Measurements from ENCODE around the gene DECR2.
"Not testable (repeated sequence)": the region's sequence is repeated elsewhere in the genome, so short reads cannot be mapped to it uniquely, and the experiment has no call there.

The DECR2 gene

DNA sequence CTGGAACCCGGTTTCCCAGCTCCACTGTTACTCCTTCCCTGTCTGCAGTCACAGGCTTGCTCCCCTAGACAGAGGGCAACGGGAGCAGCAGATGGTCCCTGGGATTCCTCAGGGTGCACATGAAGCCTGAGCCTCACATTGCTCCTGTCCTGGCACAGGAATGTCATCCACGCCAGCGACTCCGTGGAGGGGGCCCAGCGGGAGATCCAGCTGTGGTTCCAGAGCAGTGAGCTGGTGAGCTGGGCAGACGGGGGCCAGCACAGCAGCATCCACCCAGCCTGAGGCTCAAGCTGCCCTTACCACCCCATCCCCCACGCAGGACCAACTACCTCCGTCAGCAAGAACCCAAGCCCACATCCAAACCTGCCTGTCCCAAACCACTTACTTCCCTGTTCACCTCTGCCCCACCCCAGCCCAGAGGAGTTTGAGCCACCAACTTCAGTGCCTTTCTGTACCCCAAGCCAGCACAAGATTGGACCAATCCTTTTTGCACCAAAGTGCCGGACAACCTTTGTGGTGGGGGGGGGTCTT, 1.6 kb upstream of the DECR2 start:
- no peak for DNase-seq

DNA sequence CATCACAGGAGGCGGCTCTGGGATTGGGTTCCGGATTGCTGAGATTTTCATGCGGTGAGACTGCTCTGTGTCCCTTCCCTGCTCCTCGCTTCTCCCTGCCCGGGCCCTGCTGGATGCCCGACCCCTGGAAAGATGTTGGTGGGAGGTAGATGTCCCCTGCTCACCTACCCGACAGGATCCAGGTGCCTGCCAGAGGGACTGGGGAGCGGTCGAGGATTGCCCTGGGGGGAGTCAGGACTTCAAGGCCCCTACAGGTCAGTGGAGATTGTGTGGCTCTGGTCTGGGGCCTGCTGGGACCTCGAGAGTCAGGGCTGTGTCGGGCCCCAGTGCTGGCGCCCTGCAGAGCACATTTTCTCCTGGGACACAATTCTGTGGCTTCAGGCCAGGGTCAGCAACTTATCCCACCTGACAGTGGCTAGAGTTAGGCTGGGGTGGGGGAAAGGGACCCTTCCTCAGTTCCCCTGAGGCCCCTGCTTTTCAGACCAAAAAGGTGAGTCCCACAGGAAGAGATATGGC, 3.3 kb downstream of the DECR2 start:
- no peak for DNase-seq

DNA sequence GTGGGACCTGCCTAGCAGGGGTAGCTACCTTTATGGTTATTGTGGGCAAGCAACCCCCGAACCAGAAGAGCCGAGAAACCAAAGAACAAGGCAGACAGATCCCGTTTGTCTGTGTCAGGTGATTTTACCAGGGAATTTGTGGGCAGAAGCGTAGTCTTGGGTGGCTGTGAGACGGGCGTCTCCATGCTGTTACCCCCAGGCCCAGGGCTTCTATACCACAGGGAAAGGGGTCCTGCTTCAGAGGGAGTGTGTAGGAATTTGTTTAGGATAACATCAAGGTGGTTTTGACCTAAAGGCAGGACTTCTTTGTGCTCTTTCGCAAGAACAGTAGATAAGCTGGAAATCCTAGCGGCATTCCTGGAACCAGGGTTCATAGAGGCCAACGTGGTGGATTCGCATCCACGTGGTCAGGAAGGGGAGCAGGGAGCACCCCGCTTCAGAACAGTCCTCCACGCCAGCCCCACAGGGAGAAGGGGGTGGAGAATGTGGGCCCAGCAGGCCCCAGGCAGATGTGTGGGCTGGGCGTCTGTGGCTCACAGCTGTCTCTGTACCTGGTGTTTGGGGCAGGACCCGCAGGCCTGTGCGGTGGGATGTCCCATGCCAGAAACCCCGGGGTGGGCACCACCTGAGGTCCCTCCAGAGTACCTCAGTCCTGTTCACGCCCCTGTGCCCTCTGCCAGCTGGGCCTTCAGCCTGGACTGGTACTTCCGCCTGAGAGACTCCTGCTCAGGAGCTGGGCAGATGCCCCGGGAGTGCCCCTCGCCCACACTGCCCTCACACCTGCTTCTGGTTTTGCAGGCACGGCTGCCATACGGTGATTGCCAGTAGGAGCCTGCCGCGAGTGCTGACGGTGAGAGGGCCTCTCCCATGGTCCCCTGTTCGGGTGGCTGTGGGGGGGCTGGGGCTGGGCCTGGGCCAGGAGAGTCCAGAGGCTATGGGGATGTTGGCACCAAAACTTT, 4.1 kb downstream of the DECR2 start:
- DNase-seq: no peak

DNA sequence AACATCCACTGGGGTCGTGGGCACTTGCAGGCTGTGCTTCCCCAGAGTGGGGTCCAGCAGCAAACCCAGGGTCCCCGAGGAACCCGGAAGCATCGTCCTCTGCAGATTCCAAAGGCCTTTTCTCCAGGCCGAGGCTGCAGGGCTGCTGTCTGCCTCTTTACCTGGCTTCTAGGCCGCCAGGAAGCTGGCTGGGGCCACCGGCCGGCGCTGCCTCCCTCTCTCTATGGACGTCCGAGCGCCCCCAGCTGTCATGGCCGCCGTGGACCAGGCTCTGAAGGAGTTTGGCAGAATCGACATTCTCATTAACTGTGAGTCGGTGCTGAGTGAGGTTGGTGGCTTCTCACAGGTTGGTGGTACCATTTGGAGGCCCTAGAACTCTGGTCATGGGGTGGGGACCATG, 5.6 kb downstream of the DECR2 start:
- DNase-seq: no peak

DNA sequence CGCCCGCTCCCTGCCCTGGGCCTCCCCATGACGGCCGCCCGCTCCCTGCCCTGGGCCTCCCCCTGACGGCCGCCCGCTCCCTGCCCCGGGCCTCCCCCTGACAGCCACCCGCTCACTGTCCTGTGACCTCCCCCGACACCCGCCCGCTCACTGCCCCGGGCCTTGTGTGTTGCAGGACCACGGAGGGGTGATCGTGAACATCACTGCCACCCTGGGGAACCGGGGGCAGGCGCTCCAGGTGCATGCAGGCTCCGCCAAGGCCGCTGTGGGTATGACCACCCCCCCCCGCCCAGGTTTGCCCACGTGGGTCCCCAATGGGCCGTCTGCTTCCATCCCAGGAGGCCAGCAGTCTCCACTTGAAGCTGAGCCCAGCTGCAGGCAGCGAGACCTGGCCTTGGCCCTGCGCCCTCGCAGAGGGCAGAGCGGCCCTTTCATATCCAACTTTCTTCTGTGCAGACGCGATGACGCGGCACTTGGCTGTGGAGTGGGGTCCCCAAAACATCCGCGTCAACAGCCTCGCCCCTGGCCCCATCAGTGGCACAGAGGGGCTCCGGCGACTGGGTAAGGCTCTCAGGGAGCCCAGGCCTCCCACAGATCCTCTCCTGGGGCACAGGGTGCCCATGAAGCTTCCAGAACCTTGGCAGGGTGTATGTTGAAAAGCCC, 9.0 kb downstream of the DECR2 start:
- no peak for DNase-seq

DNA sequence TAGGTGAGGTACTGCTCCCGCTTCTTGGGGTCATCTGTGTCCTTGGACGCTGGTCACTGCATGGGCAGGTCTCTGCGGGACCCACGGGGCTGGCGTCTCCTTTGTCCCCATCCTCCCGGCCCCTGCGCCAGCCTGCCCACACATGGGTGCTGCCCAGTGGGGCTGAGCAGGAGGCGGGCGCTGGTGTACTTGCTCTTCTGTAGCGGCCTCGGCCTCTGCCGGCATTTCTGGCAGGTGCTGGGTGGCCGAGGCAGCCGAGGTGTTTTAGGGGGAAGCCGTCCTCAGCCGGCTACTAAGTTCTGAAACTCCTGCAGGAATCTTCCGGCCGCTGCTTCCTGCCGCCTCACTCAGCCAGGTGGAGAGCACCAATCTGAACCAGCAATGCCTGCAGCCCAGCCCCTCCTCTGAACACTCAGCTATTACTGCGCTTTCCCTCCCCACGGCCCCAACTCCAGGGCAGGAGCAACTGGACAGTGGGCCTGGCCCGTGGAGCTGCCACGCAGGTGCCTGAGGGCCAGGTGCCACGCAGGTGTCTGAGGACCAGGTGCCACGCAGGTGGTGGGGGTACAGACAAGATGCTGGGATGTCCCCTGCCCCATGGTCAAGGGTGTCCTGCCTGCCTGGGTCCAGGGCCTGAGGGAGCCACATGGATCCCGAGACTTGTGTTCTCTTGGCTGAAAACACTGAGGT, 10.0 kb downstream of the DECR2 start:
- no peak for DNase-seq

DNA sequence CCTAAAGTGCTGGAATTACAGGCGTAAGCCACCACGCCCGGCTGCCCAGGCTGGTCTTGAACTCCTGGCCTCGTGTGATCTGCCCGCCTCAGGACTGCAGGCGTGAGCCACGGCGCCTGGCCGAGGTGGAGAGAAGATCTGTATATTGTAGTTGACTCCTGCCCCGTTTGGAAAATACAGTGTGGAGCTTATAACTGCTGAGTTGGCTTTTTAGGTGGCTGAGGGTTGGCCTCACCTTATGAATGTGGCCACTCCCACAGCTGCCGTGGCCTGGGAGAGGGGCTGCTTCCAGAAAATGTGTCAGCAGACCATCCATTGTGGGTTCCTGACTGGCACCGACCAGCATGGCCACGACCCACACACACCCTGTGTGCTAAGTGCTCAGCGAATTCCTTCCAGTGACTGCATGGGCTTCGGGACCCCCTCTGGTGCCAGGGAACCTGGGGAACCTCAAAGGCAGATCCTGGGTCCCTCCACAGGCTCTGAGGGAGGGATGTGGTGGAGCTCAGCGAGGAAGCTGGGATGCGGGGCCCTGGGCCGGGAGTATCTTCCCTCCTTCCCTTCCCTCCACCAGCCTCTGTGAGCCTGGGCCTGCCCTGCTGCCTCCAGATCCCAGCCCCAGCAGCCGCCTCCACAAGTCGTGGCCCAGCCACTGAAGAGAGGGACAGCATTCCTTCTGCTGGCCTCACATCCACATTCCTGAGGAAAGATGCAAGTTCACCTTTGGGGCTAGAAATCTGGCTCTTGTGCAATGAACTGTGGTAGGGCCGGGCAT, 12.9 kb downstream of the DECR2 start:
- DNase-seq: no peak

DNA sequence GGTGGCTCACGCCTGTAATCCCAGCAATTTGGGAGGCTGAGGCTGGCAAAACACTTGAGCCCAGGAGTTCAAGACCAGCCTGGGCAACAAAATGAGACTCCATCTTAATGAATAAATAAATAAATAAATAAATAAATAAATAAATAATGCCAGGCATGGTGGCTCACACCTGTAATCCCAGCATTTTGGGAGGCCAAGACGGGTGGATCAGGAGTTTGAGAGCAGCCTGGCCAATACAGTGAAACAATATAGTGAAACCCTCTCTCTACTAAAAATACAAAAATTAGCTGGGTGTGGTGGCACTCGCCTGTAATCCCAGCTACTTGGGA, 13.4 kb downstream of the DECR2 start:
- not testable (repeated sequence) for DNase-seq

DNA sequence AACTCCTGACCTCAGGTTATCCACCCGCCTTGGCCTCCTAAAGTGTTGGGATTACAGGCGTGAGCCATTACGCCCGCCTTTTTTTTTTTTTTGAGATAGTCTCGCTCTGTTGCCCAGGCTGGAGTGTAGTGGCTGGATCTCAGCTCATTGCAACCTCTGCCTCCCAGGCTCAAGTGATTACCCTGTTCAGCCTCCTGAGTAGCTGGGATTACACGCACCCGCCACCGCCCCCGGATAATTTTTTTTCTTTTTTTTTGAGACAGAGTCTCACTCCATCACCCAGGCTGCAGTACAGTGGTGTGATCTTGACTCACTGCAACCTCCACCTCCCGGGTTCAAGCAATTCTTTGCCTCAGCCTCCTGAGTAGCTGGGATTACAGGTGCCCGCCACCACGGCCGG, 20.5 kb downstream of the DECR2 start:
- not testable (repeated sequence) for DNase-seq

DNA sequence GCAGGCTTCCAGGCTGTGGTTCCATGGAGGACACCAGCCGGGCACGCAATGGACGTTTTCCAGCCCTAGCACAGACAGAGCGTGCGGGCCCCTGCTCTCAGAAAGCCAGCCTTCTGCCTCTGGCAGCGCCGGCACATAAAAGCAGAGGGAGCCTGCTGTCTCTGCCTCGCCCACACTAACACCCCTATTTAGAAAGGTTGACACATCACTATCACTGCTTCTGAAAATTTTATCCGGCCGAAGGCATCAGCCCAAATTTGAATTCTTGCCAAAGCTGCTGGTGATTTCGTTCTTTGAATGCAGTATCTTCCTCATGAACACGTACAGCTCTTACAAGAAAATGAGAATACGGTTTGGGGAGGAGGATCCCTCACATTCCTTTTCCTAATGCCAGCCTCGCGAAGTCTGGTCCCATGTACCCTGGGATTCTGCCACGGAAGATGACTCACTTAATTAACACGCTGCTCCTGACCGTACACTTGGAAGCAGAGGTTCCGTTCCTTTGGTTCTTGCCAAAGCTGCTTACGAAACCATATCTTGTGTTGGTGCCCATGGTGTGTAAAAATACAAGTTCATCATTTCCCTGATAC, 22.4 kb downstream of the DECR2 start:
- peak; percentile 95 for DNase-seq

DNA sequence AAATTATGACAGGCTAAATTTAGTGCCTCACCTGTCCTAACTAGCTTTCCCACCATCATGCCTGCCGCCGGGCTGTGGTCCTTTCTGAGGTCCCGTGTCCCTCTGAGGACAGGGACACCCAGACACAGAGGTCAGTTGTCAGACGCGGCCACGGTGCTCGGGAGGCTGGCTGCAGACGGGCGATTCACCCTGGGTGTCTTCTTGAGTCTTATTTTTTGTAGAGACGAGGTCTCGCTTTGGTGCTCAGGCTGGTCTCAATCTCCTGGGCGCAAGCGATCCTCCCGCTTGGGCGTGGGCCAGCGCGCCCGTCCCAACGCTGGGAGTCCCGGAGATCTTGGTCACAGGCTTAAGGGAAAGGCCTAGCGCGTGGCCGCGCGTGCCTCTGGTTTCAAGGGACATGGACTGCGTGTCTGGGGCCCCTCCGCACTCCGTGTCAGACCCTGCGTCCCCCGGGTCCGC, 23.0 kb downstream of the DECR2 start:
- peak; percentile 21 for DNase-seq

DNA sequence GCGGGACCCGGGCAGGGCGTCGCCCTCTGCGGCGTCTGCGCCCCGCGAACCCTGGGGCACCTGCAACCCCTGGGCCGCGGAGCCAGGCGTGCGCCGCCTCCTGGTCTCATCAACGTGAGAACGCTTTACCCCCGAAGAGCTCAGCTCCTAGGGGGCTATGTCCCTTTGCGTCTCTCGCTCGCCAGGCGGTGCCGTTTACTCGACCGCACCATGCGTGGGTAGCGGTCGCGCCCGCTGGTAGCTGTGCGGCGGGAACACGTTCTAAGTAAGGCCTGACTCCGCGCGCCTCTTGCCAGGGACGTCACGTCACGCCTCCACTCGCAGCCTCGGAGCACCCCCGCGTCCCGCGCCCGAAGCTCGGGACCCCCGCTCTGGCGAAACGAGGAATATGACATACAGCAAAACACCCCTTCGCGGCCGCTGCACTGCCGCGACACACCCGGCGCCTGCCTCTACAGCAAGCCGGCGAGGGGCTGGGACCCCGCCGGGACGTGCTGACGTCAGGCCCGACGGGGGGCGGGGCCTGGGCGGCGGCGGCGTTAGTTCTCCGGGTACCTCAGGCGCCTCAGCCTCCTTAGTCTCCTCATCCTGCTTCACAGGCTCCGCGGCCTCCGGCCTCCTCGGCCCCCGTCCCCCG, 23.5 kb downstream of the DECR2 start, which contains the start of gene RAB11FIP3:
TSS of gene RAB11FIP3 (plus strand) at position 568 of the 637 bp plus-strand sequence. CDS start 358 bp downstream, outside the sequence.
- peak; percentile 85 for DNase-seq

DNA sequence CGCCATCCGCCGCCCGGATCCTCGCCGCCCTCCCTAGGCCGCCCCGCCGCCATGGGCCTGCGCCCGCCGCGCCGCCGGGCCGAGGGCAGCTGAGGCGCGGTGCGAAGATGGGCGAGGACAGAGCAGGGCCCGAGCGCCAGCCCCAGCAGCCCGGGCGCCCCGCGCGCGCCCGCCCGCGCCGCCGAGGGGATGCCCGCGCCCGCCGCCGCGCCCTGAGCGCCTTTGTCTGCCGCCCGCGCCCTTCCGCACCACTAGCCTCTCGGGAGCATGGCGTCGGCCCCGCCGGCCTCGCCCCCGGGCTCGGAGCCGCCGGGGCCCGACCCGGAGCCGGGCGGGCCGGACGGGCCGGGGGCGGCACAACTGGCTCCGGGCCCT, 24.0 kb downstream of the DECR2 start:
- DNase-seq: no peak

DNA sequence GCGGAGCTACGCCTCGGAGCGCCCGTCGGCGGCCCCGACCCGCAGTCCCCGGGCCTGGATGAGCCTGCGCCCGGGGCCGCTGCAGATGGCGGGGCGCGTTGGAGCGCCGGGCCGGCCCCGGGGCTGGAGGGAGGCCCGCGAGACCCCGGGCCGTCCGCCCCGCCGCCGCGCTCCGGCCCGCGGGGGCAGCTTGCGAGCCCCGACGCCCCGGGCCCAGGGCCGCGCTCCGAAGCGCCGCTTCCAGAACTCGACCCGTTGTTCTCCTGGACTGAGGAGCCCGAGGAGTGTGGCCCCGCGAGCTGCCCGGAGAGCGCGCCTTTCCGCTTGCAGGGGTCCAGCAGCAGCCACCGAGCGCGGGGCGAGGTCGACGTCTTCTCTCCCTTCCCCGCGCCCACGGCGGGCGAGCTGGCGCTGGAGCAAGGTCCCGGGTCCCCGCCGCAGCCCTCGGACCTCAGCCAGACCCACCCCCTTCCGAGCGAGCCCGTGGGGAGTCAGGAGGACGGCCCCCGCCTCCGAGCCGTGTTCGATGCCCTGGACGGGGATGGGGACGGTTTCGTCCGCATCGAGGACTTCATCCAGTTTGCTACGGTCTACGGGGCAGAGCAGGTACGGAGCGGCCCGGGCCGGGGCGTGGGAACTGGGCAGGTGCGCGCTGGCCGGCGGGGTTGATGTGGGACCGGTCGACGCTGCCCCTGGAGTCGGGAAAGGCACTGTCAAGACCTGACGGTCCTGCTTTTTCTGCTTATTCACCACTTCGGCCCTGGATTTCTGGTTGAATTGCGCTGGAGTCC, 24.6 kb downstream of the DECR2 start:
- no peak for DNase-seq

DNA sequence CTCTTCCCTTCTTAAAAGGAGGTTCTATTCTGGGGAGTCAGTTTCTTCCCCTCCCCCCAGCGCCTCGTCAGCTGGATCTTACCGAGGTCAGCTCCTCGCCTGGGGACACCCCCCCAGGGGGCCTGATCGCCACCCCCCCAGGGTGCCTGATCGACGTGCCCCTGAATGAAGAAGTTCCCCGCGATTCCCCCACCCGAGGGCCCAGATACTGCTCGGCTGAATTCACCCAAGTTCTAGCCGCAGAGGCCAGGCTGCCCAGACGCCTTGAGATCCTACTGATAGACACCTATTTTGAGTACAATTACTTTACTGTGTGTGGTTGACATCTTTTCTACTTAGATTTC, 25.2 kb downstream of the DECR2 start:
- no peak for DNase-seq

DNA sequence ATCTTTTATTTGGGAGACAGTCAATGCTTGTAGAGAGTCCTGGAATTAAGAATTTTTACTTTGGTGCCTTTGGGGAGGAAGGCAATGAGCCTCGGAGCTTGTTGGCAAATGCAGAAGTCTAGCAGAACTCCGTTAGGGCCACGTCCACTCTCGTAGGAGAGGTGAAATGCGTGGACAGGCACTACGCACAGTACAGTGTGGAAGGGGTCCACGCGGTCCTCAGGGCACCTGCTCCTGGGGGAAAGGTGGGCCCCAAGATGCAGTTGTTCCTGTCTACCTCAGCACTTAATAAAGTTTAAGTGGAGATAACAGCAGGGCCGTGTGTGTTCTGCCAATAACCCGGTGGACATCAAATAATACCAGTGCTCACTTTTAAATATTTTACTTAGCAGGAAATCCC, 25.6 kb downstream of the DECR2 start:
- no peak for DNase-seq

DNA sequence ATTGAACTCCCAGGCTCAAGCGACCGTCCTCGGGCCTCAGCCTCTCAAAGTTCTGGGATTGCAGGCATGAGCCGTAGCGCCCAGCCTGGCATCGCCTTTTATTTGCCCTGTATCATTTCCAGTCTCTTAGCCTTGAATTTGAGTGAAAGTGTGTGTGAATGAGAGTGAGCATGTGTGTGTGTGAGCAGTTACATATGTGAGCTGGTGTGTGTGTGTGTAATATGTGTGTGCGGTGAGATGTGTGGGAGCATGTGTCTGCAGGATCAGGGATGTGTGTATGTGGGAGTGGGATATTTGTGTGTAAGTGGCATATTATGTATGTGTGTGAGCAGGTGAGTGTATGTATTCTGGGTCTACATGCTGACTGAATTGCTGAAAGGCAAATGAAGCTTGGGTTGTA, 29.2 kb downstream of the DECR2 start:
- no peak for DNase-seq

DNA sequence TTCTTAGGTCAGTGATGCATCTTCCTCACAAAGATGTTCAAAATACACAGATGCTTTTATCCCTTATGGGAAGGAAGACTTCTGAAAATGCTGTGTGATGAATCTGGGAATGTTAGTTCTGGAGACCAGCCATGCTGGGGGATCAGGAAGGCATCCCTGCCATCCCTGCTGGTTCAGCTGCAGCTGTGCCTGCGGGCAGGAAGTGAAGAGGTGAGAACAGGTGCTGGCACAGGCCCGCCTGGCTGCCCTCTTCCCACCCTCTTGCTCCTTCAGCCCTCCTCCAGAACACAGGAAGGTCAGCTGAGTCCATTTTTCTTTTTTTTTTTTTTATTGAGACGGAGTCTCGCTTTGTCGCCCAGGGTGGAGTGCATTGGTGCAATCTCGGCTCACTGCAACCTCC, 38.9 kb downstream of the DECR2 start:
- DNase-seq: no peak

DNA sequence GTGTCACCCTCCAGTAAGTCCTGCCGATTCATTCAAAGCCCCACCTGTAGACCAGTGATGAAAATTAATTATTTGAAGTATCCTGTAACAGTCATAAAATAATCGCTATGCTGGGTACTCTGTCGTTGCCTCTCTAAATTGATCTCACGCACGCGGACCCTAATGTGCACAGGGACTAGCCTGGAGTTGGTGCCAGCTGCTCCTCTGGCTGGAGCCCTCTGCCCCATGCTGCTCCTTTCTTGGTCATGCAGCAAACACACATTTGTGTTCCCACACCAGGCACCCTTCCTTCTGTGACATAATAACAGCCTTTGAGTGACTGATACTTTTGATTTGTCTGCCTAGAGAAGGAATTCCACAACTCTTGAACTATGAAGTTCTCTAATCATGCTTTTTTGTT, 39.8 kb downstream of the DECR2 start:
- no peak for DNase-seq

DNA sequence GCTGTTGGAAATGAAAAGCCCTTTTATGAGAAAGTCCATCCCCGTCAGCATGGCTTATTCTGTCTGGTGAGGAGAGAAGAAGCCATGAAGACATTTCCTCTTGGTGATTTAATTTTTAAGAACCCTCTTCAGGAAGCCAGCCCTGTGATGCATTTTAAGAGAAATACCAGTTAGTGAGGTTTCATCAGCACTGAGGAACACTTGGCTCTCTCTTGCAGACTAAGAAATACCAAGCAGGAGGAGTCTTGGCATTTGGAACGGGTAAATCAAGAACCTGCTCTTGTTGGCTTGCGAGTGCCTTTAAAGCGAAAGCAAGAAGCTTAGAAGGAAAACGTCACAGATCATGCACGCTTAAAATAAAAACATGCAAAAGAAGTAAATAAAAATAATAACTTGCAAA, 41.3 kb downstream of the DECR2 start:
- no peak for DNase-seq

All from fibroblast of skin of scalp (primary cell).